ENCODE results near the gene NEDD4L.

DNA sequence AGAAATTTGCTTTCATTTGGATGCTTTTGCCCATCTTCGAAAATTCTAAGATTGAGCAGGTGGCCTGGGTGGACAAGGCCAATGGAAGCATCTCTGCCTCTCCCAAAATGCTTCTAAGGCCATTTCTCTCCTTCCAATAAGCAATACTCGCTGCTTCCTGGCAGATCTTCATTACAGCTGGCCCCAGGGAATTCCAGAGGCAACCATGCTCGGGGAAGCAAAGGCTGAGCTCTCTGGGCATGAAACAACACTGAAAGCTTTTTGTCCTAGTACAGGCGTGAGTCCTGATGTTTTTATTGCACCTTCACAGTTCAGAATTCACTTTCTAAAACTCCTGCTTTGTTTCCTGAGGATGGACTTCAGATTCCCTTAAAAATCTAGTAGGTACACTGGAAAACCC is 11.8 kb upstream of the NEDD4L start:
- no peak for TF ChIP-seq EP300 (IDR thresholded peaks at IDR 0.05; ENCODE audit: borderline replicate concordance in 1 of 2, low read depth in 1 of 2, low read length in 1 of 2)
- TF ChIP-seq CTCF (IDR thresholded peaks at IDR 0.05) = no peak
- no peak for TF ChIP-seq YY1 (IDR thresholded peaks at IDR 0.05; ENCODE audit: low read depth)
- no peak for TF ChIP-seq EZH2phosphoT487 (IDR thresholded peaks at IDR 0.05; ENCODE audit: borderline replicate concordance, low read depth)
- TF ChIP-seq, protein P1, sequence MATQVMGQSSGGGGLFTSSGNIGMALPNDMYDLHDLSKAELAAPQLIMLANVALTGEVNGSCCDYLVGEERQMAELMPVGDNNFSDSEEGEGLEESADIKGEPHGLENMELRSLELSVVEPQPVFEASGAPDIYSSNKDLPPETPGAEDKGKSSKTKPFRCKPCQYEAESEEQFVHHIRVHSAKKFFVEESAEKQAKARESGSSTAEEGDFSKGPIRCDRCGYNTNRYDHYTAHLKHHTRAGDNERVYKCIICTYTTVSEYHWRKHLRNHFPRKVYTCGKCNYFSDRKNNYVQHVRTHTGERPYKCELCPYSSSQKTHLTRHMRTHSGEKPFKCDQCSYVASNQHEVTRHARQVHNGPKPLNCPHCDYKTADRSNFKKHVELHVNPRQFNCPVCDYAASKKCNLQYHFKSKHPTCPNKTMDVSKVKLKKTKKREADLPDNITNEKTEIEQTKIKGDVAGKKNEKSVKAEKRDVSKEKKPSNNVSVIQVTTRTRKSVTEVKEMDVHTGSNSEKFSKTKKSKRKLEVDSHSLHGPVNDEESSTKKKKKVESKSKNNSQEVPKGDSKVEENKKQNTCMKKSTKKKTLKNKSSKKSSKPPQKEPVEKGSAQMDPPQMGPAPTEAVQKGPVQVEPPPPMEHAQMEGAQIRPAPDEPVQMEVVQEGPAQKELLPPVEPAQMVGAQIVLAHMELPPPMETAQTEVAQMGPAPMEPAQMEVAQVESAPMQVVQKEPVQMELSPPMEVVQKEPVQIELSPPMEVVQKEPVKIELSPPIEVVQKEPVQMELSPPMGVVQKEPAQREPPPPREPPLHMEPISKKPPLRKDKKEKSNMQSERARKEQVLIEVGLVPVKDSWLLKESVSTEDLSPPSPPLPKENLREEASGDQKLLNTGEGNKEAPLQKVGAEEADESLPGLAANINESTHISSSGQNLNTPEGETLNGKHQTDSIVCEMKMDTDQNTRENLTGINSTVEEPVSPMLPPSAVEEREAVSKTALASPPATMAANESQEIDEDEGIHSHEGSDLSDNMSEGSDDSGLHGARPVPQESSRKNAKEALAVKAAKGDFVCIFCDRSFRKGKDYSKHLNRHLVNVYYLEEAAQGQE (IDR thresholded peaks at IDR 0.05; ENCODE audit: low read depth, low read length) = no peak
- TF ChIP-seq, protein P2, sequence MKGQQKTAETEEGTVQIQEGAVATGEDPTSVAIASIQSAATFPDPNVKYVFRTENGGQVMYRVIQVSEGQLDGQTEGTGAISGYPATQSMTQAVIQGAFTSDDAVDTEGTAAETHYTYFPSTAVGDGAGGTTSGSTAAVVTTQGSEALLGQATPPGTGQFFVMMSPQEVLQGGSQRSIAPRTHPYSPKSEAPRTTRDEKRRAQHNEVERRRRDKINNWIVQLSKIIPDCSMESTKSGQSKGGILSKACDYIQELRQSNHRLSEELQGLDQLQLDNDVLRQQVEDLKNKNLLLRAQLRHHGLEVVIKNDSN (IDR thresholded peaks at IDR 0.05; ENCODE audit: borderline replicate concordance, low read depth) = no peak
- no peak for TF ChIP-seq SMC3 (IDR thresholded peaks at IDR 0.05; ENCODE audit: low read depth, low read length)
- TF ChIP-seq RCOR1 (IDR thresholded peaks at IDR 0.05; ENCODE audit: low read length) = no peak
- TF ChIP-seq SIN3A (IDR thresholded peaks at IDR 0.05; ENCODE audit: borderline replicate concordance, low read depth, low read length) = no peak
- TF ChIP-seq MXI1 (IDR thresholded peaks at IDR 0.05; ENCODE audit: low read depth, low read length) = no peak

Data from SK-N-SH (cell line).